ENCODE measurements around the gene ZNF627. TPM values are rescaled to one million over a fixed set of nuclear protein-coding genes. Genes with fewer than 3 reads are reported as not detected.
A peak's percentile ranks its signal among the peaks of the same experiment; 100 is the strongest.

The ZNF627 gene
- total RNA-seq, 6 experiments from 2014 or later = 5.7 to 8.7 (median 7.5) TPM

- no peak for DNase-seq
- H3K4me1 Mint-ChIP-seq (ENCODE audit: low read depth) = peaks cover 14% of the 10 kb centered on the region
- no peak overlapping the region for H3K27ac Mint-ChIP-seq
- H3K9me3 Mint-ChIP-seq = no peaks in the 10 kb centered on the region
- no peak overlapping the region for H3K4me3 Mint-ChIP-seq
- no peaks in the 10 kb centered on the region for H3K36me3 Mint-ChIP-seq (ENCODE audit: low read depth)
- TF ChIP-seq CTCF (IDR thresholded peaks at IDR 0.05) = no peak
- peaks cover 6% of the 10 kb centered on the region for H3K27me3 Mint-ChIP-seq (ENCODE audit: insufficient read depth)
Measured at GRCh38 chr19:11578258-11579142, 18.8 kb upstream of the ZNF627 start.

DNA sequence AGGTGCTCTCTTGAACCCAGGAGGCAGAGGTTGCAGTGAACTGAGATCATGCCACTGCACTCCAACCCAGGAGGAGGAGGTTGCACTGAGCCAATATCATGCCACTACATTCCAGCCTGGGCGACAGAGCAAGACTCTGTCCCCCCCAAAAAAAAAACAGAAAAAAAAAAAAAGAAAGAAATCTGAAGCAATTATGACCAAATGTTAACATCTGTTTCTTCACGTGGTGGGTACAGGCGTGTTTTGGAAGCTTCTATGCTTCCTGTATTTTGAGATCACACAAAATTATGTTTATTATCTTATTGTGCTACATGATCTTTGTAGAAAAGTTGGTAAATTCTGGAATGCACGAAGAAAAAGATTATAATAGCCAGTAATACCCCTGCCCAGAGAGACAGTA, 17.2 kb upstream of the ZNF627 start:
- H3K27ac Mint-ChIP-seq = no peak overlapping the region
- H3K4me3 Mint-ChIP-seq = no peak overlapping the region
- no peak for TF ChIP-seq CTCF (IDR thresholded peaks at IDR 0.05)
- peaks cover 6% of the 10 kb centered on the region for H3K27me3 Mint-ChIP-seq (ENCODE audit: insufficient read depth)
- DNase-seq = no peak
- no peaks in the 10 kb centered on the region for H3K9me3 Mint-ChIP-seq
- H3K36me3 Mint-ChIP-seq (ENCODE audit: low read depth) = no peaks in the 10 kb centered on the region
- H3K4me1 Mint-ChIP-seq (ENCODE audit: low read depth) = peaks cover 14% of the 10 kb centered on the region

GRCh38 chr19:11581740-11582139, 15.5 kb upstream of the ZNF627 start:
- TF ChIP-seq CTCF (IDR thresholded peaks at IDR 0.05) = no peak
- peaks cover 10% of the 10 kb centered on the region for H3K27me3 Mint-ChIP-seq (ENCODE audit: insufficient read depth)
- no peak overlapping the region for H3K27ac Mint-ChIP-seq
- H3K9me3 Mint-ChIP-seq = no peaks in the 10 kb centered on the region
- H3K36me3 Mint-ChIP-seq (ENCODE audit: low read depth) = no peaks in the 10 kb centered on the region
- H3K4me1 Mint-ChIP-seq (ENCODE audit: low read depth) = peaks cover 14% of the 10 kb centered on the region
- no peak for DNase-seq
- H3K4me3 Mint-ChIP-seq = peak overlapping the region; percentile 56

GRCh38 chr19:11586331-11586730, 11.0 kb upstream of the ZNF627 start:
- Mint-ChIP-seq H3K36me3 (ENCODE audit: low read depth) (no peaks in the 10 kb centered on the region), H3K4me1 (ENCODE audit: low read depth) (peaks cover 17% of the 10 kb centered on the region), H3K4me3 (no peak overlapping the region), H3K27ac (no peak overlapping the region), H3K9me3 (no peaks in the 10 kb centered on the region), H3K27me3 (ENCODE audit: insufficient read depth) (peaks cover 10% of the 10 kb centered on the region)
- no peak for DNase-seq
- no peak for TF ChIP-seq CTCF (IDR thresholded peaks at IDR 0.05)

DNA sequence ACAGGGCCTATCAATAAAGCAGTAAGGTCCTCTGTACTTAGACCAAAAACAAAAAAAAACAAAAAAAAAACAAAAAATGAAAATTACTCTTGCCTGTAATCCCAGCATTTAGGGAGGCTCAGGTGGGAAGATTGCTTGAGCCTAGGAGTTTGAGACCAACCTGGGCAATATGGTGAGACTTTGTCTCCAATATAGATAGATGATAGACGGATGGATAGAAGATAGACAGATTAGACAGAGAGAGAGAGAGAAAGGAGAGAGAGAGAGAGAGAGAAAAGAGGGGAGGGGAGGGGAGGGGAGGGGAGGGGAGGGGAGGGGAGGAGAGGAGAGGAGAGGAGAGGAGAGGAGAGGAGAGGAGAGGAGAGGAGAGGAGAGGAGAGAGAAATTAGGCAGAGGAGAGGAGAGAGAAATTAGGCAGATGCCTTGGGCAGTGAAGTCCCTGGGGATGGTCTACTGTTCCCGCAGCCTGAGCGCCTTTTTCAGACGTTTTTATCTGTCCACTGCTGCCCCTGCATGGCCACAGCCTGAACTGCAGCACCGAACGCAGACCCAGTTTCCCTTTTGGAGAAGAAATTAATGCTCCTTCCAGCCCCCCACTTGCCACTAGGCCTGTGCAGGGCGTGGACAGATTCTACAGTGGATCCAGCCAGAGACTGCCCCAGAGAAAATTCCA, 9.8 kb upstream of the ZNF627 start:
- Mint-ChIP-seq H3K4me3 (peak overlapping the region; percentile 57), H3K9me3 (no peaks in the 10 kb centered on the region), H3K36me3 (ENCODE audit: low read depth) (no peaks in the 10 kb centered on the region), H3K4me1 (ENCODE audit: low read depth) (peaks cover 10% of the 10 kb centered on the region), H3K27ac (no peak overlapping the region), H3K27me3 (ENCODE audit: insufficient read depth) (peaks cover 10% of the 10 kb centered on the region)
- TF ChIP-seq CTCF (IDR thresholded peaks at IDR 0.05) = peak; percentile 84
- peak; percentile 38 for DNase-seq

Data from HFFc6 (cell line).